BE2C (cell line): ENCODE data around the gene DNMBP.
"Not testable (repeated sequence)": the region's sequence is repeated elsewhere in the genome, so short reads cannot be mapped to it uniquely, and the experiment has no call there.

Experiments
- DNase-seq: peaks from one replicate; pipeline ENCODE4 v3.0.0-alpha.2; 2020
- H3K27me3 ChIP-seq: fragments of 250-450 bp; sonication (Bioruptor Pico); 2 replicates; pipeline ENCODE4 v1.5.1; 2020; ENCODE audit warnings: mild to moderate bottlenecking
- H3K36me3 ChIP-seq: fragments of 250-450 bp; sonication (Bioruptor Pico); 2 replicates; pipeline ENCODE4 v1.5.1; 2020; ENCODE audit warnings: mild to moderate bottlenecking
- H3K4me1 ChIP-seq: fragments of 250-450 bp; sonication (Bioruptor Pico); 2 replicates; pipeline ENCODE4 v1.5.1; 2020
- H3K4me3 ChIP-seq: 2 replicates; pipeline ENCODE4 v1.5.1; 2011; ENCODE audit warnings: low read depth, low read length
- H3K9me3 ChIP-seq: fragments of 250-450 bp; sonication (Bioruptor Pico); 2 replicates; pipeline ENCODE4 v1.5.1; 2020
- TF ChIP-seq, protein P1 (sequence below): IDR thresholded peaks from 2 replicates; pipeline ENCODE4 v1.5.1; 2012; ENCODE audit warnings: mild to moderate bottlenecking, low read depth, low read length

The DNMBP gene

DNA sequence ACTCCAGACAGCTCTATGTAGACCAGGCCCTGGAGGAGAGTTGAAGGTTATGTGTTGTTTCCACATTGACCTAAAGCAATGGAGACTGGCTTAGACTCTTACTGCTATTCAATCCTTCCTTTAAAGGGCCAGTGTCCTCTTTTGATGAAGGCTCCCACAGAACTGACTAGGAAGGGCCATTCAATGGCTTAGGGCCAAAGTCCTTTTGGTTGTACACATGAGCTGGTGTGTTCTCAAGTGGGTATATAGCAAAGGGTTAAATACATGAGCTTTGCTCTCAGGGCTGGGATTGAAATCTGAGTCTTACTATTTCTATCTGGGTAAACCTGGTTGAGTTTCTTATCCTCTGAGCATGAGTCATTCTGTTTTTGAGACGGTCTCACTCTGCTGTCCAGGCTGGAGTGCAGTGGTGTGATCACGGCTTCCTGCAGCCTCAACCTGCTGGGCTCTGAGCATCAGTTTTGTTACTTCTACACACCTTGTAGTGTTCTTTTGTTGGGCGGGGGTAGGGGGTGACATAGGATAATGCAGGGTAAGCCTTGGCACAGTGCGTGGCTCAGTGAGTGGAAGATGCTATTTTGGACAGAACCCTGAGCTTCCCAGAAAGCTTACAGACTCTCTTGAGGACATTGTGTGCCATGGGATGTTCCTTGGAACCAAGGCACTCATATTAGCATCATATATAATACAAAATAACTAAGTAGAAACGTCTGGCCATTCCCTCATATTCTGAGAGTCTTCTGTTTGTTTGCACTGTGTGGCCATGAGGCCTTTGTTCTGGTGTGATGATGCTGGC, 137.2 kb downstream of the DNMBP start:
- H3K36me3 ChIP-seq: no peaks in the 10 kb centered on the region
- TF ChIP-seq, protein P1, sequence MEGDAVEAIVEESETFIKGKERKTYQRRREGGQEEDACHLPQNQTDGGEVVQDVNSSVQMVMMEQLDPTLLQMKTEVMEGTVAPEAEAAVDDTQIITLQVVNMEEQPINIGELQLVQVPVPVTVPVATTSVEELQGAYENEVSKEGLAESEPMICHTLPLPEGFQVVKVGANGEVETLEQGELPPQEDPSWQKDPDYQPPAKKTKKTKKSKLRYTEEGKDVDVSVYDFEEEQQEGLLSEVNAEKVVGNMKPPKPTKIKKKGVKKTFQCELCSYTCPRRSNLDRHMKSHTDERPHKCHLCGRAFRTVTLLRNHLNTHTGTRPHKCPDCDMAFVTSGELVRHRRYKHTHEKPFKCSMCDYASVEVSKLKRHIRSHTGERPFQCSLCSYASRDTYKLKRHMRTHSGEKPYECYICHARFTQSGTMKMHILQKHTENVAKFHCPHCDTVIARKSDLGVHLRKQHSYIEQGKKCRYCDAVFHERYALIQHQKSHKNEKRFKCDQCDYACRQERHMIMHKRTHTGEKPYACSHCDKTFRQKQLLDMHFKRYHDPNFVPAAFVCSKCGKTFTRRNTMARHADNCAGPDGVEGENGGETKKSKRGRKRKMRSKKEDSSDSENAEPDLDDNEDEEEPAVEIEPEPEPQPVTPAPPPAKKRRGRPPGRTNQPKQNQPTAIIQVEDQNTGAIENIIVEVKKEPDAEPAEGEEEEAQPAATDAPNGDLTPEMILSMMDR: no peak
- DNase-seq: no peak
- H3K4me3 ChIP-seq: no peak overlapping the region
- no peaks in the 10 kb centered on the region for H3K9me3 ChIP-seq
- H3K27me3 ChIP-seq: no peaks in the 10 kb centered on the region
- H3K4me1 ChIP-seq: no peaks in the 10 kb centered on the region

- Histone ChIP-seq H3K27me3 (peaks cover 3% of the 10 kb centered on the region; the same call in 1 of the 2 replicates), H3K36me3 (no peaks in the 10 kb centered on the region), H3K4me3 (no peak overlapping the region), H3K9me3 (no peaks in the 10 kb centered on the region), H3K4me1 (no peaks in the 10 kb centered on the region)
- DNase-seq: no peak
- TF ChIP-seq, protein P1: no peak
Measured at GRCh38 chr10:99870123-99870730, 139.5 kb downstream of the DNMBP start.

DNA sequence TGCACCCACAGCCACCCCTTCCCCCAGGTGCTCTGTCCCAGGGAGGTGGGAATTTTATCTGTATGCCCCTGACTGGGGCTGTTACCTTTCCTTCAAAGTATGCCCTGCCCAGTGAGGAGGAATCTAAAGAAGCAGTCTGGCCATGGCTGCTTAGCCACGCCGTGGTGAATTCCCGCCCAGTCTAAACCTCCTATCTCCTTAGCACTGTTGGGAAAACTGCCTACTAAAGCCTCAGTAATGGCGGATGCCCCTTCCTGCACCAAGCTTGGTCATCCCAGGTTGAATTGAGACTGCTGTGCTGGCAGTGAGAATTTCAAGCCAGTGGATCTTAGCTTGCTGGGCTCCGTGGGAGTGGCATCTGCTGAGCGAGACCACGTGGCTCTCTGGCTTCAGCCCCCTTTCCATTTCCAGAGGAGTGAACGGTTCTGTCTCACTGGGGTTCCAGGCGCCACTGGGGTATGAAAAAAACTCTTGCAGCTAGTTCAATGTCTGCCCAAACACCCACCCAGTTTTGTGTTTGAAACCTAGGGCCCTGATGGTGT, 140.1 kb downstream of the DNMBP start:
- TF ChIP-seq, protein P1: no peak
- Histone ChIP-seq H3K27me3 (peaks cover 3% of the 10 kb centered on the region; the same call in 1 of the 2 replicates), H3K4me1 (no peaks in the 10 kb centered on the region), H3K4me3 (no peak overlapping the region), H3K36me3 (no peaks in the 10 kb centered on the region), H3K9me3 (no peaks in the 10 kb centered on the region)
- DNase-seq: no peak

- H3K36me3 ChIP-seq: not testable (repeated sequence)
Measured at GRCh38 chr10:99867250-99867649, 142.5 kb downstream of the DNMBP start.

GRCh38 chr10:99863535-99864240, 146.1 kb downstream of the DNMBP start:
- H3K27me3 ChIP-seq, DNase-seq, H3K4me1 ChIP-seq, H3K36me3 ChIP-seq, H3K4me3 ChIP-seq, H3K9me3 ChIP-seq: not testable (repeated sequence)

More at GRCh38 chr10:99867250-99867649, 142.5 kb downstream of the DNMBP start:
- H3K4me3 ChIP-seq, DNase-seq, H3K9me3 ChIP-seq, H3K27me3 ChIP-seq, H3K4me1 ChIP-seq: not testable (repeated sequence)

- DNase-seq: no peak
- Histone ChIP-seq H3K4me3 (no peak overlapping the region), H3K9me3 (no peaks in the 10 kb centered on the region), H3K27me3 (no peaks in the 10 kb centered on the region), H3K4me1 (no peaks in the 10 kb centered on the region), H3K36me3 (no peaks in the 10 kb centered on the region)
- TF ChIP-seq, protein P1: no peak
Measured at GRCh38 chr10:99860466-99860865, 149.3 kb downstream of the DNMBP start.
